Right atrium auricular region (tissue), 2 donors: ENCODE measurements around the gene SUCO. TPM values are rescaled to one million over a fixed set of nuclear protein-coding genes. Genes with fewer than 3 reads are reported as not detected.

ENCODE experiments used
- DNase-seq: peaks from one replicate; pipeline ENCODE4 v3.0.0-alpha.2; 2019; ENCODE audit warnings: low spot score
- H3K27ac ChIP-seq, 2 donors: fragments of 200-600 bp; sonication (generic); 1 replicate in 1 of 2; 2 replicates in 1 of 2; pipeline ENCODE4 v1.5.1; 2016 to 2019
- H3K27me3 ChIP-seq, 2 donors: fragments of 200-600 bp; sonication (generic); one replicate each; pipeline versions ENCODE4 v1.5.1 to v1.6.0; 2017 to 2019
- H3K36me3 ChIP-seq: fragments of 200-600 bp; sonication (generic); one replicate; pipeline ENCODE4 v1.5.1; 2016
- H3K4me1 ChIP-seq, 2 donors: fragments of 200-600 bp; sonication (generic); one replicate each; pipeline versions ENCODE4 v1.5.1 to v1.6.0; 2017 to 2019
- H3K4me3 ChIP-seq, 2 donors: fragments of 200-600 bp; sonication (generic); 1 replicate in 1 of 2; 2 replicates in 1 of 2; pipeline ENCODE4 v1.5.1; 2017 to 2019; ENCODE audit warnings: mild to moderate bottlenecking in 1 of 2, moderate library complexity in 1 of 2
- H3K9me3 ChIP-seq, 2 donors: fragments of 200-600 bp; sonication (generic); one replicate each; pipeline ENCODE4 v1.5.1; 2019
- total RNA-seq, 2 donors: library from RNA; depleted of rRNA; stranded (reverse); fragments of >200 nt; gene quantifications; one replicate each; pipeline ENCODE4 v1.1.0, GENCODE V29; 2016
- TF ChIP-seq, protein P1 (sequence below), 2 donors: fragments of 200-600 bp; sonication (generic); IDR thresholded peaks; one replicate each; pipeline ENCODE4 v1.5.1; 2019; ENCODE audit warnings: antibody characterized with exemption in 2 of 2

Gene SUCO
- total RNA-seq, 2 donors from 2014 or later, result 19.1 to 29.1 TPM

DNA sequence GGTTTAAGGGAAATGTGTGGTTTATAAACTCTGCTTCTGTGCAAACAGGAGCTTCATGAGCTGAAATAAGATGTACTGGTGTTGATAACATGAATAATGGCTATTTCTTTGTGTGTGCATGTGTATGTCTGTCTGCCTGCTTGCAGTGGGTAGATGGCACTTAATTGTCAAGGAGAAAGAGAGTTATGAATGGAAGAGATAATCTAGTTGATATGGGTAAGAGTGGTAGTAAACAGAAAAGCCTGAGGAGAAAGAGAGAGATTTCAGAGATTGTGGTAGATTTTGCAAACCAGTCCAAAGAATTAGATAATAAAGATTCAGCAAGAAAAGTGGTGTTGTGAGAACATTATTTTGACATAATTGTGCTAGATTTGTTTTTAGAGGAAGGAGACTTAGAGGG is 7.7 kb downstream of the SUCO start:
- Histone ChIP-seq H3K9me3 (no peaks in the 10 kb centered on the region), H3K4me3 (no peak overlapping the region), H3K27ac (no peak overlapping the region), H3K4me1 (peaks cover 0 to 25% of the 10 kb centered on the region in 2 donors), H3K27me3 (no peaks in the 10 kb centered on the region), H3K36me3 (no peaks in the 10 kb centered on the region)
- DNase-seq, result no peak
- TF ChIP-seq, protein P1, sequence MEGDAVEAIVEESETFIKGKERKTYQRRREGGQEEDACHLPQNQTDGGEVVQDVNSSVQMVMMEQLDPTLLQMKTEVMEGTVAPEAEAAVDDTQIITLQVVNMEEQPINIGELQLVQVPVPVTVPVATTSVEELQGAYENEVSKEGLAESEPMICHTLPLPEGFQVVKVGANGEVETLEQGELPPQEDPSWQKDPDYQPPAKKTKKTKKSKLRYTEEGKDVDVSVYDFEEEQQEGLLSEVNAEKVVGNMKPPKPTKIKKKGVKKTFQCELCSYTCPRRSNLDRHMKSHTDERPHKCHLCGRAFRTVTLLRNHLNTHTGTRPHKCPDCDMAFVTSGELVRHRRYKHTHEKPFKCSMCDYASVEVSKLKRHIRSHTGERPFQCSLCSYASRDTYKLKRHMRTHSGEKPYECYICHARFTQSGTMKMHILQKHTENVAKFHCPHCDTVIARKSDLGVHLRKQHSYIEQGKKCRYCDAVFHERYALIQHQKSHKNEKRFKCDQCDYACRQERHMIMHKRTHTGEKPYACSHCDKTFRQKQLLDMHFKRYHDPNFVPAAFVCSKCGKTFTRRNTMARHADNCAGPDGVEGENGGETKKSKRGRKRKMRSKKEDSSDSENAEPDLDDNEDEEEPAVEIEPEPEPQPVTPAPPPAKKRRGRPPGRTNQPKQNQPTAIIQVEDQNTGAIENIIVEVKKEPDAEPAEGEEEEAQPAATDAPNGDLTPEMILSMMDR (IDR thresholded peaks at IDR 0.05), result no peak

DNA sequence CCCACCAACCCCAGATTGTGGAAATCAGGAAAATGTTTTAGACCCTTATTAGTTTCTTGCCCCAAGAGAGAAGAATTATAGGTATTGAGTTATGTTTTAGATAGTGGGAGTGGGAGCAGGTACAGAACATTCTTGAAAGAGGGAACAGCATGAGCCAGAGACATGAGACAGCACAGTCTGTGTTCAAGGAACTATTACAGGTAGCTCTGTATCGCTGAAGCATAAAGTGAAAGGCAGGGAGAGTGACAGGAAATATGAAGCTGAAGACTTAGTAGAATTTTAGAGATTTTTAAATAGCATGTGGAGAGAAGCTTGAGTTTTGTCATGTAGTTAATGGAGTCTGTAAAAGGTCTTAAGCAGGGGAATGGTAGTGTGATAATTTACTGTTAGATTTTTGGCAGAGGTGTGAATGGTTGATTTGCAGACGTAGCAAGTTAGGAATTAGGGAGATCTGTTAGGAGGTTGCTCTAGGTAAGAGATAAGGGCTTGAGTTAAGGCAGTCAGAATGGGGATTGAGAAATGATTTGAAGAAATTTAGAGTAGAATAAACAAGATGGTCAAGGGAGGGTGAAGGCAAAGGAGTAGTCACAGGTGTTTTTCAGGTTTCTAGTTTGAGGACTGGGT is 11.6 kb downstream of the SUCO start:
- no peaks in the 10 kb centered on the region for H3K36me3 ChIP-seq
- peaks cover 0 to 23% of the 10 kb centered on the region in 2 donors for H3K4me1 ChIP-seq
- H3K9me3 ChIP-seq, result no peaks in the 10 kb centered on the region
- H3K27me3 ChIP-seq, result no peaks in the 10 kb centered on the region
- TF ChIP-seq, protein P1 (IDR thresholded peaks at IDR 0.05), result no peak
- H3K4me3 ChIP-seq, result no peak overlapping the region
- H3K27ac ChIP-seq, result no peak overlapping the region
- DNase-seq, result no peak

DNA sequence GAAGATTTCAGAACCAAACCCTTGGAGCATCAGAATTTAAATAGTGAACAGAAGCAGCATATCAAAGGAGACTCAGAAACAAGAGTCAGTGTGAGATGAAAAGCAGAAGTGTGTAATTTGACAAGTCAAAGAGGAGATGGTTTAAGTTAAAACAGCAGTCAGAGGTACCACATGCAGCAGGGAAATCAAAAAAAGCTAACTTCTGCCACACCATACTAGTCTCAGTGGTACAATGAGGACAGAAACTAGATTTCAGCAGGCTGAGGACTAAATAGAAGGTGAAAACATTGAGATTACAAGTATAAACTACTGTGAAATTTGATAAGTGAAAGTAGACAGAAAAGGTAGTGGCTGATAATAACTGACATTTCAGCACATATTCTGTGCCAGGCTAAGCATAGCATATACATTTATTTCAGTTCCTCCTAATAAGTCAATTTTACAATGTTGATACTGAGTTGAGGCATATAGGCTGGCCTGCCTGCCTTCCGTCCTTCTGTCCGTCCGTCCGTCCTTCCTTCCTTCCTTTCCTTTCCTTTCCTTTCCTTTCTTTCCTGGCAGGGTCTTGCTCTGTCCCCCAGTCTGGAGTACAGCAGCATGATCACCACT is 12.6 kb downstream of the SUCO start:
- H3K27me3 ChIP-seq, result no peaks in the 10 kb centered on the region
- no peak for DNase-seq
- peaks cover 0 to 30% of the 10 kb centered on the region in 2 donors for H3K4me1 ChIP-seq
- H3K9me3 ChIP-seq, result no peaks in the 10 kb centered on the region
- TF ChIP-seq, protein P1 (IDR thresholded peaks at IDR 0.05), result no peak
- no peak overlapping the region for H3K27ac ChIP-seq
- no peak overlapping the region for H3K4me3 ChIP-seq
- H3K36me3 ChIP-seq, result no peaks in the 10 kb centered on the region

DNA sequence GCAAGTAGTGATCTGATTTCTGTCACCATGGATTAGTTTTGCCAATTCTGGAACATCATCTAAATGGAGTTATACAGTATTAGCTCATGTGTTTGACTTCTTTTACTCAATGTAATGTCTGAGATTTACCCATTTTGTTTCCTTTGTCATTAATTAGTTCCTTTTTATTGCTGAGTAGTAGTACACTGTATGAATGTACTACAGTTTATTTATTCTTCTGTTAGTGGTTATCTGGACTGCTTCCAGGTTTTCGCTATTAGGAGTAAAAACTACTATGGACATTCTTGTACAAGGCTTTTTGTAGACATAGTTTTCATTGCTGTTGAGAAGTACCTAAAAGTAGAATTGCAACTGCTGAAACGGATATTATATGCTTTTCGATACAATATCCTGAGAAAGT is 14.1 kb downstream of the SUCO start:
- H3K4me1 ChIP-seq, result peaks cover 0 to 30% of the 10 kb centered on the region in 2 donors
- H3K27ac ChIP-seq, result no peak overlapping the region
- DNase-seq, result no peak
- H3K36me3 ChIP-seq, result no peaks in the 10 kb centered on the region
- no peaks in the 10 kb centered on the region for H3K9me3 ChIP-seq
- TF ChIP-seq, protein P1 (IDR thresholded peaks at IDR 0.05), result no peak
- no peaks in the 10 kb centered on the region for H3K27me3 ChIP-seq
- no peak overlapping the region for H3K4me3 ChIP-seq

DNA sequence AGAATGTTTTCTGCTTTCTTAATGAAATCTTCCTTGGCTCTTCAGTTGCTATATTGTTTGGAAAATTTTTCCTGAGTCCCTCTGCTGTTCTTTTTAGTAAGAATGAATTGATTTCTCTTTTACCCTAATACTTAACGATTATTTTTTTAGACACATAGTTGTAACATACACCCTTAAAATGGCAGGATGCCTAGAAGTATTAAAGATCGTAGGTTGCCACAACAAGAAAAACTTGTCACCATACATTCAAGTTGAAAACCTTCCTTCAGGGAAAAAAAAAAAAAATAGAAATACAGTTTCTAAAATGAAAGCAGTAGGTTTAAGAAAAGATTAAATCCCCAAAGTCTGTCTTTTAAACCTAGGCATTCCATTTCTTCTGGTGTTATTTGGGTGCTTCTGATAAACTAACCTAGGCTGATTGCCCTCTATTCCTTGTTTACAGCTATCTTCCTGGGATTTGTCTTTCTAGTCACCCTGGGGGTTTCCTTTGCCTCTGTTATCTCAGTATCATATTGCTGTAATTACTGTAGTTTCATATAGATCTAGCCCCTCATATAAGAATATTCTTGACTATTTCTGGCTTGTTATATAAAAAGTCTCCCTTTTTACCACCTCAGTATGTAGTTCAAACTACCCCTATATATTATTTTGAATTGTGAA is 16.8 kb downstream of the SUCO start:
- Histone ChIP-seq H3K27ac (no peak overlapping the region), H3K27me3 (no peaks in the 10 kb centered on the region), H3K9me3 (no peaks in the 10 kb centered on the region), H3K36me3 (no peaks in the 10 kb centered on the region), H3K4me3 (no peak overlapping the region), H3K4me1 (peaks cover 0 to 30% of the 10 kb centered on the region in 2 donors)
- DNase-seq, result no peak
- TF ChIP-seq, protein P1 (IDR thresholded peaks at IDR 0.05), result no peak
